H1 (cell line): ENCODE data around the gene PSME1. TPM values are rescaled to one million over a fixed set of nuclear protein-coding genes. Genes with fewer than 3 reads are reported as not detected.

Source experiments
- CTCF ChIA-PET: fragments of 300-600 bp; sonication (Branson Sonifier 250); formaldehyde crosslinking; loops from one replicate; lab custom pipeline; 2021; ENCODE audit not compliant: partially characterized antibody; lab: Charles Lee
- POLR2A ChIA-PET: fragments of 300-600 bp; sonication (Branson Sonifier 250); formaldehyde crosslinking; loops from one replicate; lab custom pipeline; 2021; ENCODE audit warnings: inconsistent platforms; ENCODE audit not compliant: partially characterized antibody; lab: Charles Lee
- DNase-seq, 2 experiments: peaks; one replicate each; pipeline versions ENCODE4 v3.0.0 to v3.0.0-alpha.2; 2010 to 2022; ENCODE audit warnings: low spot score in 2 of 2, low read depth in 1 of 2, mixed read lengths in 1 of 2
- FAIRE-seq: peaks from 2 replicates; lab custom pipeline; 2011; peaks lifted over from hg19 to GRCh38; lab: Jason Lieb, UNC
- H2AFZ ChIP-seq: 2 replicates; pipeline ENCODE4 v1.8.1; 2012; ENCODE audit warnings: low read length, inconsistent platforms
- H2AK5ac ChIP-seq: 2 replicates; pipeline ENCODE4 v1.6.1; 2013; ENCODE audit warnings: low read depth, low read length
- H2BK120ac ChIP-seq: replicated peaks from 2 replicates; pipeline ENCODE3; 2013; ENCODE audit warnings: low read depth, low read length, inconsistent platforms
- H2BK12ac ChIP-seq: 2 replicates; pipeline ENCODE4 v1.6.1; 2013; ENCODE audit warnings: low read depth, low read length
- H2BK15ac ChIP-seq: 2 replicates; pipeline ENCODE4 v1.6.1; 2013; ENCODE audit warnings: low read length
- H2BK20ac ChIP-seq: 2 replicates; pipeline ENCODE4 v1.6.1; 2013; ENCODE audit warnings: low read length
- H2BK5ac ChIP-seq: 2 replicates; pipeline ENCODE4 v1.6.1; 2013; ENCODE audit warnings: low read depth, low read length
- H3K14ac ChIP-seq: 2 replicates; pipeline ENCODE4 v1.6.1; 2013; ENCODE audit warnings: inconsistent platforms; ENCODE audit not compliant: insufficient read length
- H3K18ac ChIP-seq: 2 replicates; pipeline ENCODE4 v1.6.1; 2013; ENCODE audit warnings: low read length; ENCODE audit errors: extremely low read depth
- H3K23ac ChIP-seq: 2 replicates; pipeline ENCODE4 v1.6.1; 2013; ENCODE audit warnings: inconsistent platforms; ENCODE audit not compliant: insufficient read length
- H3K23me2 ChIP-seq: 2 replicates; pipeline ENCODE4 v1.6.1; 2013; ENCODE audit warnings: low read depth, low read length
- H3K27ac ChIP-seq: 2 replicates; pipeline ENCODE4 v1.6.1; 2011; ENCODE audit warnings: low read depth, low read length, inconsistent platforms
- H3K27me3 ChIP-seq, 4 experiments: replicated peaks in 1 of 4; 1 replicate in 1 of 4; 2 replicates in 3 of 4; pipeline versions ENCODE4 v1.6.1 to v1.8.1; 2011 to 2013; ENCODE audit warnings: low read length in 3 of 4, mild to moderate bottlenecking in 3 of 4, inconsistent platforms in 2 of 4, mixed read lengths in 2 of 4, moderate library complexity in 1 of 4; ENCODE audit not compliant: control insufficient read depth in 3 of 4, insufficient read depth in 3 of 4; ENCODE audit errors: extremely low read depth in 1 of 4
- H3K36me3 ChIP-seq, 4 experiments: 2 replicates each; pipeline versions ENCODE4 v1.6.1 to v1.8.1; 2011 to 2013; ENCODE audit warnings: mild to moderate bottlenecking in 4 of 4, low read length in 3 of 4, moderate library complexity in 2 of 4, control low read depth in 1 of 4, inconsistent platforms in 1 of 4; ENCODE audit not compliant: insufficient read depth in 4 of 4, control insufficient read depth in 2 of 4
- H3K4ac ChIP-seq: replicated peaks from 2 replicates; pipeline ENCODE3; 2013; ENCODE audit warnings: low read length, low read depth, mixed read lengths, inconsistent platforms; ENCODE audit not compliant: insufficient read length
- H3K4me1 ChIP-seq, 4 experiments: replicated peaks in 1 of 4; 1 replicate in 1 of 4; 2 replicates in 3 of 4; pipeline versions ENCODE4 v1.6.1 to v1.8.1; 2011 to 2013; ENCODE audit warnings: low read length in 3 of 4, inconsistent platforms in 2 of 4, mixed read lengths in 1 of 4; ENCODE audit not compliant: insufficient read depth in 4 of 4, control insufficient read depth in 3 of 4
- H3K4me2 ChIP-seq, 2 experiments: 2 replicates each; pipeline versions ENCODE4 v1.6.1 to v1.8.1; 2011 to 2013; ENCODE audit warnings: low read depth in 2 of 2, low read length in 2 of 2, control low read depth in 1 of 2, inconsistent platforms in 1 of 2, mild to moderate bottlenecking in 1 of 2; ENCODE audit not compliant: insufficient read depth in 1 of 2
- H3K4me3 ChIP-seq, 4 experiments: fragments of 200-600, 300-600 bp in 1 of 4; sonication (generic), shearing (Covaris generic), sonication (Bioruptor Twin) in 1 of 4; 2 replicates each; pipeline versions ENCODE4 v1.5.1 to v1.8.1; 2011 to 2016; ENCODE audit warnings: low read length in 4 of 4, low read depth in 3 of 4, control low read depth in 2 of 4, inconsistent platforms in 2 of 4, mild to moderate bottlenecking in 2 of 4, mixed read lengths in 1 of 4, moderate library complexity in 1 of 4; ENCODE audit not compliant: insufficient read depth in 2 of 4; ENCODE audit errors: extremely low read depth in 1 of 4
- H3K56ac ChIP-seq: replicated peaks from 2 replicates; pipeline ENCODE3; 2013; ENCODE audit warnings: low read depth, mild to moderate bottlenecking, mixed read lengths, low read length, inconsistent platforms; ENCODE audit not compliant: insufficient read length
- H3K79me1 ChIP-seq: 2 replicates; pipeline ENCODE4 v1.6.1; 2013; ENCODE audit warnings: low read depth, low read length, control low read depth
- H3K79me2 ChIP-seq, 2 experiments: 2 replicates each; pipeline versions ENCODE4 v1.6.1 to v1.8.1; 2012 to 2013; ENCODE audit warnings: low read length in 2 of 2, mild to moderate bottlenecking in 2 of 2, inconsistent platforms in 1 of 2; ENCODE audit not compliant: insufficient read depth in 2 of 2, control insufficient read depth in 1 of 2
- H3K9ac ChIP-seq, 4 experiments: replicated peaks in 1 of 4; 1 replicate in 1 of 4; 2 replicates in 3 of 4; pipeline versions ENCODE4 v1.6.1 to v1.8.1; 2011 to 2013; ENCODE audit warnings: low read depth in 3 of 4, low read length in 3 of 4, control low read depth in 2 of 4, mild to moderate bottlenecking in 2 of 4, moderate library complexity in 2 of 4, inconsistent platforms in 1 of 4; ENCODE audit errors: extremely low read depth in 1 of 4
- H3K9me3 ChIP-seq, 2 experiments: 2 replicates each; pipeline versions ENCODE4 v1.6.1 to v1.8.1; 2012 to 2013; ENCODE audit warnings: mild to moderate bottlenecking in 2 of 2, moderate library complexity in 2 of 2, control low read depth in 1 of 2, inconsistent platforms in 1 of 2, low read depth in 1 of 2, low read length in 1 of 2, mixed read lengths in 1 of 2; ENCODE audit not compliant: insufficient read depth in 2 of 2
- H4K20me1 ChIP-seq, 2 experiments: replicated peaks in 1 of 2; 2 replicates each; pipeline versions ENCODE3 to v1.8.1; 2011 to 2013; ENCODE audit warnings: inconsistent platforms in 2 of 2, low read length in 2 of 2, mild to moderate bottlenecking in 1 of 2; ENCODE audit not compliant: insufficient read depth in 2 of 2, control insufficient read depth in 1 of 2
- H4K5ac ChIP-seq: 2 replicates; pipeline ENCODE4 v1.6.1; 2013; ENCODE audit warnings: low read length, low read depth, mixed read lengths, inconsistent platforms; ENCODE audit not compliant: insufficient read length
- H4K8ac ChIP-seq: 2 replicates; pipeline ENCODE4 v1.8.0; 2013; ENCODE audit warnings: mild to moderate bottlenecking, moderate library complexity, low read length, inconsistent platforms; ENCODE audit not compliant: insufficient read depth; ENCODE audit errors: extremely low read depth
- H4K91ac ChIP-seq: replicated peaks from 2 replicates; pipeline ENCODE3; 2013; ENCODE audit warnings: low read length, mixed read lengths, inconsistent platforms; ENCODE audit not compliant: insufficient read length
- CTBP2 ChIP-seq: IDR thresholded peaks from 2 replicates; pipeline ENCODE4 v1.7.0; 2011; ENCODE audit warnings: borderline replicate concordance, mild to moderate bottlenecking, moderate library complexity, mixed read lengths, low read length; ENCODE audit not compliant: insufficient read depth, insufficient read length
- JUN ChIP-seq: IDR thresholded peaks from 2 replicates; pipeline ENCODE4 v1.6.1; 2011; ENCODE audit warnings: low read depth, mild to moderate bottlenecking, improper control_type of control experiment, low read length
- NANOG ChIP-seq: IDR thresholded peaks from 2 replicates; pipeline ENCODE4 v1.6.1; 2011; ENCODE audit warnings: low read length, low read depth, mild to moderate bottlenecking, inconsistent platforms; ENCODE audit not compliant: insufficient read depth, poor library complexity, severe bottlenecking
- POLR2A ChIP-seq, 2 experiments: IDR thresholded peaks; 1 replicate in 1 of 2; 2 replicates in 1 of 2; pipeline ENCODE4 v1.6.1; 2011; ENCODE audit warnings: low read depth in 2 of 2, low read length in 2 of 2, mild to moderate bottlenecking in 2 of 2; ENCODE audit errors: control extremely low read depth in 1 of 2
- POLR2AphosphoS5 ChIP-seq: IDR thresholded peaks from 2 replicates; pipeline ENCODE4 v1.6.1; 2011; ENCODE audit warnings: low read depth, low read length
- WGBS, 2 experiments: shearing (Covaris generic) in 1 of 2; methylation state at CpG; one replicate each; pipeline versions ENCODE4 v1.1.6 to v1.1.7; 2013 to 2015; ENCODE audit warnings: low lambda C conversion rate in 2 of 2, mixed read lengths in 2 of 2, inconsistent platforms in 1 of 2, low coverage in 1 of 2, missing lambda C conversion rate in 1 of 2; ENCODE audit not compliant: insufficient replicate concordance in 2 of 2, insufficient coverage in 1 of 2, insufficient read length in 1 of 2; ENCODE audit errors: extremely low coverage in 1 of 2, missing lambda C conversion rate in 1 of 2; 5-methylcytosine and 5-hydroxymethylcytosine counted together
- polyA plus RNA-seq, 7 experiments: library from polyadenylated mRNA; depleted of rRNA in 3 of 7; stranded (reverse) in 5 of 7; unstranded in 2 of 7; fragments of >200 nt in 5 of 7; fragments of 200-250 nt in 2 of 7; gene quantifications; 1 replicate in 5 of 7; 2 replicates in 1 of 7; 4 replicates in 1 of 7; pipeline versions ENCODE4 v1.2.1 to v1.2.3, GENCODE V29; 2011 to 2013; ENCODE audit warnings: missing spikeins in 2 of 7, mixed read lengths in 2 of 7
- total RNA-seq: library from RNA; stranded (reverse); fragmentation: NEBNext Ultra II Directional; extraction: Animal tissue kit (Norgen Biotek cat#: 25700); gene quantifications from 2 replicates; pipeline ENCODE4 v1.2.1, GENCODE V29; 2021

The PSME1 gene
- total and polyA plus RNA-seq, 2 of the 8 experiments (the other 6 are each of a cell fraction or from before 2014, with no cell fraction given) = 74.9 to 85.9 TPM

DNA sequence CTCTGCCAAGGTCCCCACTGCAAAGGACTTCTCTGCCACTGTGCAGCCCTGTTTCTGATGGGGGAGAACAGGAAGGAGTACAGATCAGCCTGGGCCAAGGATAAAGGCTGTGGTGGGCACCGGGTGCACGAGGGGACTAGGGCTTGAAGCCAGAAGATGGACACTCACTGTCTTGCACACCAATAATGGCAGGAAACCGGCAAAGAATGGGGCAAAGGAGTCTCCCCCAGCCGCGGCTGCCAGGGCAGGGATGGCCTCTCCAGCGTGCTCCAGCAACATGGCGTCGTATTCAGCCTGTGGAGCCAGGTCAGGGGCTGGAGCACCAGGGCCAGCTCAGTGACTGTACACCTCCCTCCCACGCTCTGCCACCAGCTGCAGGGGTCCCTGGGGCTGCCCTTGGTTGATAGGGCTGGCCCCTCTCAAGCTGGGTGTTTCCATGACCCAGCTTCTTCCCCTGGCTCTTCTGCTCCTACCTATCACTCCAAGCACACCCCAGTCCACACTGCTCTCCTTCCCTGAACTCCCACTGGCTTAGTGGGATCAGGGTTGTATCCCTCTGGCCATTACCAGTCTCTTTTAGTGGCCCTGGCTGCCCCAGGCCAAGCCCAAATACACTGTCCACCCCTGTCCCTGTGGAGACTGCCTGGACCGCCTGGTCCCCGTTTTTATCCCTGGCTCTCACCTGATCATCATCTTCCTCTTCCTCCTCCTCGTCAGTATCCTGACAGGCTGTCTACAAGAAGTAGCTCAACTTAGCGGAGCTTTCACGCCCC lies 46.3 kb downstream of the PSME1 start:
- H4K91ac ChIP-seq = no peak overlapping the region
- no peak overlapping the region for H2BK15ac ChIP-seq
- no peak overlapping the region for H3K23ac ChIP-seq
- no peak overlapping the region for H4K5ac ChIP-seq
- 94% methylated on average over 14 of the region's 14 CpGs; no CpG with 5 or more reads in 1 of the 2 experiments for WGBS, 2 experiments
- no peak overlapping the region for H3K18ac ChIP-seq
- POLR2A ChIA-PET = interaction anchor here (0.8 to 9.3 kb wide), 11 partner anchors 10 to 117 kb away, joined by 3 to 93 read pairs (median 4); partner anchors contain the start of genes CHMP4A, DHRS1, IRF9 and NOP9
- no peak for FAIRE-seq
- no peak overlapping the region for H2BK5ac ChIP-seq
- no peaks in the 10 kb centered on the region for H3K9me3 ChIP-seq
- peaks cover 2 to 25% of the 10 kb centered on the region in 2 experiments for H4K20me1 ChIP-seq
- CTCF ChIA-PET = interaction anchor here (1.0 to 1.3 kb wide), 2 partner anchors 11 to 21 kb away, joined by 4 to 5 read pairs; partner anchors contain the start of genes IRF9 and REC8
- no peak overlapping the region; the same call in 1 of the 2 replicates for H4K8ac ChIP-seq
- no peak overlapping the region for H2BK12ac ChIP-seq
- peaks cover 9% of the 10 kb centered on the region for H3K79me1 ChIP-seq
- no peak overlapping the region for H3K4ac ChIP-seq
- H2AK5ac ChIP-seq = no peak overlapping the region
- H3K27ac ChIP-seq = no peak overlapping the region
- no peaks in the 10 kb centered on the region for H3K27me3 ChIP-seq
- H3K79me2 ChIP-seq = peaks cover 0 to 6% of the 10 kb centered on the region in 2 experiments; a peak in 1 of 4 replicates
- H2AFZ ChIP-seq = no peak overlapping the region
- no peak overlapping the region for H2BK20ac ChIP-seq
- no peak overlapping the region for H3K4me3 ChIP-seq
- no peak overlapping the region for H3K14ac ChIP-seq
- no peaks in the 10 kb centered on the region for H3K4me1 ChIP-seq
- no peak overlapping the region for H3K9ac ChIP-seq
- H2BK120ac ChIP-seq = no peak overlapping the region
- no peaks in the 10 kb centered on the region for H3K23me2 ChIP-seq
- H3K4me2 ChIP-seq = no peak overlapping the region
- no peak overlapping the region for H3K56ac ChIP-seq
- TF ChIP-seq CTBP2 (no peak), JUN (no peak), POLR2A (IDR thresholded peaks at IDR 0.05; ENCODE audit: control extremely low read depth in 1 of 2, low read depth in 2 of 2, low read length in 2 of 2) (peak in 1 of 2 experiments; percentile 46; a peak in 1 of 3 replicates), NANOG (no peak), POLR2AphosphoS5 (peak; percentile 18; the same call in 1 of the 2 replicates)
- TF ChIP-seq, all 59 proteins: peak for 2
- DNase-seq = no peak
- H3K36me3 ChIP-seq = peaks cover 27 to 84% (median 69%) of the 10 kb centered on the region in 4 experiments
